Measurements from ENCODE around the gene HSPBAP1. TPM values are rescaled to one million over a fixed set of nuclear protein-coding genes. Genes with fewer than 3 reads are reported as not detected.
"Not testable (repeated sequence)": the region's sequence is repeated elsewhere in the genome, so short reads cannot be mapped to it uniquely, and the experiment has no call there.

Gene HSPBAP1
- total RNA-seq, 2 experiments from 2014 or later = 4.4 to 5.9 TPM

DNA sequence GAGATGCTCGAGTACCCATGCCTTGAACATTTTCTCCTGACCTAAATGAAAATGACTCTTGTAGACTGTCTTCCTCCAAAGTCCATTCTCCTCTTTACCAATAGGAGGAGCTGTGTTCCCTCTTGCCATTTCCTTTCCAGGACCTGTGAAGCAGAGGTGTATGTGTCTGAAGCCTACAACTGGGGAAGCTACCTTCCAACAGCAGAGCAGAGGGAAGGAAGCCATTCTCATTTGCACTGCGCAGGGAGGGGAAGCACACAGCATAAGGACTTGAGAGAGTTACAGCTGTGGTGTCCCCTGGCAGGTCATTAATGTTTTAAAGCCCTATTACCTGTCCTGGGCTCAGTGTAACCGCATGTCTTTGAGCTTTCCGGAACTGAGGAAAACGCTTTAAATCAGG, 38.7 kb downstream of the HSPBAP1 start:
- peaks cover 20% of the 10 kb centered on the region for H3K4me1 Mint-ChIP-seq (ENCODE audit: low read depth)
- ChIA-PET CTCF (interaction anchor here (0.6 to 2.3 kb wide), 24 partner anchors 10 to 384 kb away, joined by 3 to 14 read pairs (median 4); partner anchors contain the start of genes FAM162A and SEMA5B), POLR2A (interaction anchor here (0.9 kb wide), 1 partner anchor 11 kb away, joined by 4 read pairs; no protein-coding TSS in a partner anchor)
- peak; percentile 81 for ATAC-seq
- H3K9me3 Mint-ChIP-seq (ENCODE audit: insufficient read depth) = no peaks in the 10 kb centered on the region
- no peaks in the 10 kb centered on the region for H3K27me3 Mint-ChIP-seq (ENCODE audit: low read depth)
- no peak overlapping the region for H3K27ac Mint-ChIP-seq
- peaks cover 10% of the 10 kb centered on the region for H3K36me3 Mint-ChIP-seq (ENCODE audit: low read depth)
- DNase-seq = peak; percentile 38
- no peak overlapping the region for H3K4me3 Mint-ChIP-seq

DNA sequence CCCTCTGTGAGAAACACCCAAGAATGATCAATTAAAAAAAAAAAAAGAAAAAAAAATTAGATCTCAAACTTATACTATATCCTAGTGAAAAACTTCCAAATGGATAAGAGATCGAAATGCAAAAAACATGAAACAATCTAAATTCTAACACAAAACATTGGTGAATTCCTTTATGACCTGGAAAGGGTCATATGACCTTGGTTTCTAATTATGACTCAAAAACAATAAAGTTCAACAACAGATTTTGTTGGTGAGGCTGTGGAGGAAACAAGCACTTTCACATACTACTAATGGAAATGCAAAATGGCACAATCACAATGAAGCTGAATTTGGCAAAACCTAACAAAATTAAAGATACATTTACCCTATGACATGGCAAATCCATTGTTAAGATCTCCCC, 45.3 kb downstream of the HSPBAP1 start:
- H3K36me3 Mint-ChIP-seq (ENCODE audit: low read depth) = peaks cover 9% of the 10 kb centered on the region

DNA sequence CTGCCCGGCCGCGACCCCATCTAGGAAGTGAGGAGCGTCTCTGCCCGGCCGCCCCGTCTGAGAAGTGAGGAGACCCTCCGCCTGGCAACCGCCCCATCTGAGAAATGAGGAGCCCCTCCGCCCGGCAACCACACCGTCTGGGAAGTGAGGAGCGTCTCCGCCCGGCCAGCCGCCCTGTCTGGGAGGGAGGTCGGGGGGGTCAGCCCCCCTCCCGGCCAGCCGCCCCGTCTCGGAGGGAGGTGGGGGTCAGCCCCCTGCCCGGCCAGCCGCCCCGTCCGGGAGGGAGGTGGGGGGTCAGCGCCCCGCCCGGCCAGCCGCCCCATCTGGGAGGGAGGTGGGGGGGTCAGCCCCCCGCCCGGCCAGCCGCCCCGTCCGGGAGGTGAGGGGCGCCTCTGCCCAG, 46.3 kb downstream of the HSPBAP1 start:
- CTCF ChIA-PET; H3K4me1 Mint-ChIP-seq (ENCODE audit: low read depth); H3K27me3 Mint-ChIP-seq (ENCODE audit: low read depth); H3K4me3 Mint-ChIP-seq; POLR2A ChIA-PET; H3K27ac Mint-ChIP-seq; H3K9me3 Mint-ChIP-seq (ENCODE audit: insufficient read depth); ATAC-seq; DNase-seq; H3K36me3 Mint-ChIP-seq (ENCODE audit: low read depth): not testable (repeated sequence)

More for the DNA sequence above, 45.3 kb downstream of the HSPBAP1 start:
- Mint-ChIP-seq H3K27me3 (ENCODE audit: low read depth) (no peaks in the 10 kb centered on the region), H3K9me3 (ENCODE audit: insufficient read depth) (no peaks in the 10 kb centered on the region), H3K27ac (no peak overlapping the region), H3K4me3 (no peak overlapping the region), H3K4me1 (ENCODE audit: low read depth) (no peaks in the 10 kb centered on the region)
- ATAC-seq = no peak
- no peak for DNase-seq
- POLR2A ChIA-PET = no interaction called here
- CTCF ChIA-PET = no interaction called here

DNA sequence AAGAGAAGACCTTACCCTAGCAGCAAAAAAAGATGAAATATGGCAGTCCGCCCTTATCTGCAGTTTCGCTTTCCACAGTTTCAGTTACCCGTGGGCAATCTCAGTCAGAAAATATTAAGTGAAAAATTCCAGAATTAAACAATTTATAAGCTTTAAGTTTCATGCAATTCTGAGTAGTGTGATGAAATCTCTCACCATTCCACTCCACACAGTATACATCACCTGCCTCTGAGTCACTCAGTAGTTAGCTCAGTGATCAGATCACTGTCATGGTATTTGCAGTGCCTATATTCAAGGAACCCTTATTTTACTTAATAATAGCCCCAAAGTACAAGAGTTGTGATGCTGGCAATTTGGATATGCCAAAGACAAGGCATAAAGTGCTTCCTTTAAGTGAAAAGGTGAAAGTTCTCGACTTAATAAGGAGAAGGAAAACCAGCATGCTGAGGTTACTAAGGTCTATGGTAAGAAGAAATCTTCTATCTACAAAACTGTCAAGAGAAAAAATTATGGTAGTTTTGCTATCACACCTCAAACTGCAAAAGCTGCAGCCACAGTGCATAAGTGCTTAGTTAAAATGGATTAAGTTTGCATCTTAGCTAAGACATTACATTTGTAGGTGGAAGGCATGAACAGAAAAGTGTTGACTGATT, 48.1 kb downstream of the HSPBAP1 start:
- Mint-ChIP-seq H3K4me1 (ENCODE audit: low read depth) (peaks cover 2% of the 10 kb centered on the region), H3K4me3 (no peak overlapping the region), H3K36me3 (ENCODE audit: low read depth) (peaks cover 16% of the 10 kb centered on the region), H3K9me3 (ENCODE audit: insufficient read depth) (peaks cover 5% of the 10 kb centered on the region), H3K27ac (no peak overlapping the region), H3K27me3 (ENCODE audit: low read depth) (no peaks in the 10 kb centered on the region)
- CTCF ChIA-PET = interaction anchor here (2.8 kb wide), 1 partner anchor 10 kb away, joined by 9 read pairs; no protein-coding TSS in a partner anchor
- DNase-seq (no peak), ATAC-seq (no peak)
- POLR2A ChIA-PET = no interaction called here

DNA sequence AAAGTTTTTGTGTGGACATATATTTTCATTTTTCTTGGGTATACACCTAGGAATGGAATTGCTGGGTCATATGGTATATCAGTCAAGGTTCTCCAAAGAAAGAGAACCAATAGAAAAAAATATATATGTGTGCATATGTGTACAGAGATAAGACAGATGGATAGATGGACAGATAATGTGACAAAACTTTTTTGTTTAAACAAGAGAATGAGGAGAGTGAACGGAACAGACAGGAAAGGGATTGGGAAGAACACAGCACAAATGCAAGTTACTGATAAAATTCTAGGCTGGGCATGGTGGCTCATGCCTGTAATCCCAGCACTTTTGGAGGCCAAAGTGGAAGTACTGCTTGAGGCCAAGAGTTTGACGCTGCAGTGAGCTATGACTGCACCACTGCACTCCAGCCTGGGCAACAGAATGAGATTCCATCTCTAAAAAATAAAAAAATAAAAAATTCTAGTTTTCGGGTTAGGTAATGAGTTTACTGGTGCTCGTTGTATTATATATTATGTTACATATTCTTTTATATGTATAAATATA, 50.0 kb downstream of the HSPBAP1 start:
- CTCF ChIA-PET = interaction anchor here (2.8 kb wide), 1 partner anchor 12 kb away, joined by 9 read pairs; no protein-coding TSS in a partner anchor

DNA sequence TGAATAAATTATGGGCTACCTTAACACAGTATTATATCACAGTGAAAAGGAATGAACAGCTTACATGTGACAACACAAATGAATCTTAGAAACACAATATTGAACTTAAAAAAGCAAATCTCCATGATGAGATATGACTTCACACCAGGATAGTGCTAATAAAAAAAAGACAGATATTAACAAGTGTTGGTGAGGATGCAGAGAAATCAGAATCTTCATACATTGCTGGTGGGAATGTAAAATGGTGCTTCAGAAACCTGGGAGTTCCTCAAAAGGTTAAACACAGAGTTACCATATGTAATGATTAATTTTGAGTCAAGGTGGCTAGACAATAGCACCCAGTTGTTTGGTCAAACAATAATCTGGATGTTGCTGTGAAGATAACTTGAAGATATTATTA, 51.4 kb downstream of the HSPBAP1 start:
- Mint-ChIP-seq H3K36me3 (ENCODE audit: low read depth) (peaks cover 30% of the 10 kb centered on the region), H3K27me3 (ENCODE audit: low read depth) (no peaks in the 10 kb centered on the region), H3K9me3 (ENCODE audit: insufficient read depth) (peaks cover 5% of the 10 kb centered on the region), H3K4me3 (no peak overlapping the region), H3K27ac (no peak overlapping the region), H3K4me1 (ENCODE audit: low read depth) (peaks cover 5% of the 10 kb centered on the region)
- ChIA-PET POLR2A (no interaction called here), CTCF (no interaction called here)
- no peak for DNase-seq
- no peak for ATAC-seq

More for the DNA sequence above, 50.0 kb downstream of the HSPBAP1 start:
- Mint-ChIP-seq H3K9me3 (ENCODE audit: insufficient read depth) (peaks cover 5% of the 10 kb centered on the region), H3K36me3 (ENCODE audit: low read depth) (peaks cover 28% of the 10 kb centered on the region), H3K4me1 (ENCODE audit: low read depth) (peaks cover 5% of the 10 kb centered on the region), H3K27ac (no peak overlapping the region), H3K27me3 (ENCODE audit: low read depth) (no peaks in the 10 kb centered on the region), H3K4me3 (no peak overlapping the region)
- ATAC-seq = no peak
- DNase-seq = no peak
- POLR2A ChIA-PET = no interaction called here

DNA sequence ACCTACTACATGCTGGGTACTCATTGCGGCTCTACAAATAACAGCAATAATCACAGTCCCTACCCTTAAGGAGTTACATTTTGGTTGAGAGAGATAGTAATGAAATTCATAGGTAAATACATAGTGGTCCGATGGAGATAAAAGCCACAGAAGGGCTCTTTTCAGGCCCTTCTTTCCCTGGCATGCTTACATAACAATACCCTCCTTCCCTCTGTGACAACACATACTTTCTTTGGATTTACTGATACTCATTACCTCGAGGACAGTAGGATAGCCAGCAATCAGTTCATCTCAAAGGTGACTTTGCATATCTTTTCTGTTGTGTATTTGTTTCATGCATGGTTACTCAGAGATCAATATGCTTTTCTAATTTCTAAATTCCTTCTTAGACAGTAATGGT, 54.5 kb downstream of the HSPBAP1 start:
- ATAC-seq = no peak
- Mint-ChIP-seq H3K9me3 (ENCODE audit: insufficient read depth) (peaks cover 5% of the 10 kb centered on the region), H3K4me1 (ENCODE audit: low read depth) (peaks cover 5% of the 10 kb centered on the region), H3K4me3 (no peak overlapping the region), H3K36me3 (ENCODE audit: low read depth) (peaks cover 25% of the 10 kb centered on the region), H3K27me3 (ENCODE audit: low read depth) (no peaks in the 10 kb centered on the region), H3K27ac (no peak overlapping the region)
- ChIA-PET POLR2A (no interaction called here), CTCF (no interaction called here)
- no peak for DNase-seq

DNA sequence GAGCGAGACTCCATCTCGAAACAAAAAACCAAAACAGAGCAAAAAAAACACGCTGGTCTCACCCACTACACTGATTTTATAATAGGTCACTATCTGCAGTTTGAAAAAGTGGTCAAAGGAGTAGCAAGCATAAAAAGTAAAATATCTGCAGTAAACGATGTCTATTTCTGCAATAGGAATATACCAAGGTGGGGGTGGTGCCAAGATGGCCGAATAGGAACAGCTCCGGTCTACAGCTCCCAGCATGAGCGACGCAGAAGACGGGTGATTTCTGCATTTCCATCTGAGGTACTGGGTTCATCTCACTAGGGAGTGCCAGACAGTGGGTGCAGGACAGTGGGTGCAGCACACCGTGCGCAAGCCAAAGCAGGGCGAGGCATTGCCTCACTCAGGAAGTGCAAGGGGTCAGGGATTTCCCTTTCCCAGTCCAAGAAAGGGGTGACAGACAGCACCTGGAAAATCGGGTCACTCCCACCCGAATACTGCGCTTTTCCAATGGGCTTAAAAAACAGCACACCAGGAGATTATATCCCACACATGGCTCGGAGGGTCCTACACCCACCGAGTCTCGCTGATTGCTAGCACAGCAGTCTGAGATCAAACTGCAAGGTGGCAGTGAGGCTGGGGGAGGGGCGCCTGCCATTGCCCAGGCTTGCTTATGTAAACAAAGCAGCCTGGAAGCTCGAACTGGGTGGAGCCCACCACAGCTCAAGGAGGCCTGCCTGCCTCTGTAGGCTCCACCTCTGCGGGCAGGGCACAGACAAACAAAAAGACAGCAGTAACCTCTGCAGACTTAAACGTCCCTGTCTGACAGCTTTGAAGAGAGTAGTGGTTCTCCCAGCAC, 60.7 kb downstream of the HSPBAP1 start:
- POLR2A ChIA-PET; CTCF ChIA-PET; H3K4me3 Mint-ChIP-seq; H3K9me3 Mint-ChIP-seq (ENCODE audit: insufficient read depth); H3K4me1 Mint-ChIP-seq (ENCODE audit: low read depth); H3K27me3 Mint-ChIP-seq (ENCODE audit: low read depth); DNase-seq; ATAC-seq; H3K27ac Mint-ChIP-seq: not testable (repeated sequence)
- H3K36me3 Mint-ChIP-seq (ENCODE audit: low read depth) = peaks cover 51% of the 10 kb centered on the region

DNA sequence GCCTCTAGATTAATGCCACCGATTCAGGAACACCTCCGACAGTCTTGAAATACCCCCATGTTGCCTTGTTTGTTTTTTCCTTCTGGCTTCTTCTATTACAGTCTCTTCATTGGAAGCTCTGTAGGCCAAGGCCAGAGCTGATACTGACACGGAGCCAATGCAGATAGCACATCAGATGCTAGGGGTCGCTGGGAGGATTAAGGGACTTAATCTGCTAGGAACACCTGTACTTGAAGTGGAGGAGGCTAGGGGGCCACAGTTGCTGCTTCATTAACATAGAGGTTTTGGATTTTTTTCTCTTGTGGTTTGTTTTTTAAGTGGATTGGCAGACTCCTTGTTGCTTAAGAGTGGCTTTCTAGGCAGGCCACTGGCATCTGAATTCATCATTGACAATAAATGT, 63.4 kb downstream of the HSPBAP1 start:
- Mint-ChIP-seq H3K27ac (no peak overlapping the region), H3K4me3 (no peak overlapping the region), H3K27me3 (ENCODE audit: low read depth) (no peaks in the 10 kb centered on the region), H3K36me3 (ENCODE audit: low read depth) (peaks cover 68% of the 10 kb centered on the region), H3K4me1 (ENCODE audit: low read depth) (no peaks in the 10 kb centered on the region), H3K9me3 (ENCODE audit: insufficient read depth) (peaks cover 4% of the 10 kb centered on the region)
- ATAC-seq (no peak), DNase-seq (no peak)
- CTCF ChIA-PET = no interaction called here
- POLR2A ChIA-PET = no interaction called here

DNA sequence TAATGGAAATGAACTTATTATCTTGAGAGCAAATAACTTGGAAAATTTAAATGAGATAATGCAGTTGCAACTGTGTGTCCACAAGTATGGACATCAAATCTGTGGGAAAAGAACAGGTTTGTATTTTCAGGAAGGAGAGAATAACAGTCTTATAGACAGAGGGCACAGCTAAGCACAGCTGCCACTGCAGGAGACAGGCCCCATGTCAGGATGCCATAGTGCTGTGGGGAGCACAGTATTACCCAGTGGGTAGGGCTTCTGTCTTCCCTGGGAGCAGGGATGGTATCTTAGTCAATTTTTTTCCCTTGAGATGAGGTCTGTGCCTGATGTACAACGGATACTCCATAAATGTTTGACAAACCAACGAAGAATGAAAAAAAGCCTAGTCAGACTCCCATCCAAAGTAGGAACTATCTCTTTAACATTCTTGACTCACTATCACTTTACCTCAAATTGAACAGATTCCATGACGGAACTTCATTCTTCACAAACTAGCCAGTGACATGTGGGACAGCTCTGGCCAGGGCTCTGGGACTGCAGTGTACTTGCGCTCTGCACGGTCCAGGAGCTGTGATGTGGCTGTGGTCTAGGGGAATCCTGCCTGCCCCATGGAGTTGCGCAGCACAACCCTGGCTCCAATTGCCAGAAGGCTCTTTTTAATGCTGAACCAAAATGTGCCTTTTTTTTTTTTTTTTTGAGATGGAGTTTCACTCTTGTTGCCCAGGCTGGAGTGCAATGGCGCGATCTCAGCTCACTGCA, 64.7 kb downstream of the HSPBAP1 start:
- DNase-seq (no peak), ATAC-seq (no peak)
- POLR2A ChIA-PET = no interaction called here
- Mint-ChIP-seq H3K4me3 (no peak overlapping the region), H3K36me3 (ENCODE audit: low read depth) (peaks cover 75% of the 10 kb centered on the region), H3K4me1 (ENCODE audit: low read depth) (no peaks in the 10 kb centered on the region), H3K27me3 (ENCODE audit: low read depth) (no peaks in the 10 kb centered on the region), H3K27ac (no peak overlapping the region), H3K9me3 (ENCODE audit: insufficient read depth) (peaks cover 4% of the 10 kb centered on the region)
- CTCF ChIA-PET = interaction anchor here (0.8 kb wide), 1 partner anchor 219 kb away, joined by 3 read pairs; no protein-coding TSS in a partner anchor

DNA sequence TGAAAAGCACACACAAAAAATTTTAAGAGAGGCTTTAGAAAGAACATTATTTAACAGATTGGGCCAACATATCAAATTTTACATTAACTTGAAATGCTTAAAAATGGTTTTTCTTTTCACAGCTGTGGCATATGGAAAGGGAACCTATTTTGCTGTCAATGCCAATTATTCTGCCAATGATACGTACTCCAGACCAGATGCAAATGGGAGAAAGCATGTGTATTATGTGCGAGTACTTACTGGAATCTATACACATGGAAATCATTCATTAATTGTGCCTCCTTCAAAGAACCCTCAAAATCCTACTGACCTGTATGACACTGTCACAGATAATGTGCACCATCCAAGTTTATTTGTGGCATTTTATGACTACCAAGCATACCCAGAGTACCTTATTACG, 65.4 kb downstream of the HSPBAP1 start:
- CTCF ChIA-PET = interaction anchor here (0.8 kb wide), 1 partner anchor 219 kb away, joined by 3 read pairs; no protein-coding TSS in a partner anchor
- no peaks in the 10 kb centered on the region for H3K4me1 Mint-ChIP-seq (ENCODE audit: low read depth)
- POLR2A ChIA-PET = no interaction called here
- no peak overlapping the region for H3K27ac Mint-ChIP-seq
- H3K27me3 Mint-ChIP-seq (ENCODE audit: low read depth) = no peaks in the 10 kb centered on the region
- peaks cover 4% of the 10 kb centered on the region for H3K9me3 Mint-ChIP-seq (ENCODE audit: insufficient read depth)
- ATAC-seq = no peak
- DNase-seq = no peak
- no peak overlapping the region for H3K4me3 Mint-ChIP-seq
- peaks cover 76% of the 10 kb centered on the region for H3K36me3 Mint-ChIP-seq (ENCODE audit: low read depth)

Data from activated CD8-positive, alpha-beta T cell treated with anti-CD3 and anti-CD28 coated beads, Interleukin-2, amount 10 ng/mL, durations not matched to agents 7 days and 5 days (primary cell).